HG02938 (cell line): Measurements from ENCODE around the gene DCDC2C.

Experiments
- ATAC-seq: cut with Tn5 transposase; IDR thresholded peaks from one replicate; pipeline ENCODE4 v1.9.1; 2021; ENCODE audit warnings: mild to moderate bottlenecking, moderate library complexity; ENCODE audit not compliant: unreplicated experiment

DCDC2C gene

GRCh38 chr2:3876221-3876620 is 172.8 kb downstream of the DCDC2C start:
- ATAC-seq: no peak

GRCh38 chr2:3876685-3877084 is 173.3 kb downstream of the DCDC2C start:
- no peak for ATAC-seq

GRCh38 chr2:3885629-3886628 is 182.6 kb downstream of the DCDC2C start:
- no peak for ATAC-seq

GRCh38 chr2:3895021-3895420 is 191.6 kb downstream of the DCDC2C start:
- ATAC-seq: no peak
